HFFc6 (cell line): ENCODE results near the gene CSF1. TPM values are rescaled to one million over a fixed set of nuclear protein-coding genes. Genes with fewer than 3 reads are reported as not detected.

ENCODE experiments used
- DNase-seq: peaks from one replicate; pipeline ENCODE4 v3.0.0-alpha.2; 2018
- H3K27ac Mint-ChIP-seq: 2 replicates; pipeline ENCODE4 v1.8.0; 2020; ENCODE audit warnings: mild to moderate bottlenecking, mixed read lengths
- H3K27me3 Mint-ChIP-seq: 2 replicates; pipeline ENCODE4 v1.8.0; 2021; ENCODE audit warnings: mild to moderate bottlenecking, moderate library complexity, mixed read lengths; ENCODE audit not compliant: insufficient read depth
- H3K36me3 Mint-ChIP-seq: 2 replicates; pipeline ENCODE4 v1.8.0; 2021; ENCODE audit warnings: low read depth, mixed read lengths
- H3K4me1 Mint-ChIP-seq: 2 replicates; pipeline ENCODE4 v1.8.0; 2020; ENCODE audit warnings: low read depth, mixed read lengths
- H3K4me3 Mint-ChIP-seq: 2 replicates; pipeline ENCODE4 v1.8.0; 2020; ENCODE audit warnings: mild to moderate bottlenecking, moderate library complexity, mixed read lengths
- H3K9me3 Mint-ChIP-seq: 2 replicates; pipeline ENCODE4 v1.8.0; 2020; ENCODE audit warnings: mild to moderate bottlenecking, mixed read lengths
- CTCF ChIP-seq: fragments of 200-600 bp; sonication (generic); IDR thresholded peaks from 2 replicates; pipeline ENCODE4 v1.5.0; 2021; ENCODE audit warnings: antibody characterized with exemption, mild to moderate bottlenecking
- total RNA-seq, 6 experiments: library from RNA; stranded (reverse); fragmentation: NEBNext Ultra II Directional; extraction: Animal tissue kit (Norgen Biotek cat#: 25700); gene quantifications; 2 replicates in 1 of 6; 3 replicates in 5 of 6; pipeline ENCODE4 v1.2.3, GENCODE V29; 2021

The CSF1 gene
- total RNA-seq, 6 experiments from 2014 or later = 28.7 to 79.3 (median 72.4) TPM

DNA sequence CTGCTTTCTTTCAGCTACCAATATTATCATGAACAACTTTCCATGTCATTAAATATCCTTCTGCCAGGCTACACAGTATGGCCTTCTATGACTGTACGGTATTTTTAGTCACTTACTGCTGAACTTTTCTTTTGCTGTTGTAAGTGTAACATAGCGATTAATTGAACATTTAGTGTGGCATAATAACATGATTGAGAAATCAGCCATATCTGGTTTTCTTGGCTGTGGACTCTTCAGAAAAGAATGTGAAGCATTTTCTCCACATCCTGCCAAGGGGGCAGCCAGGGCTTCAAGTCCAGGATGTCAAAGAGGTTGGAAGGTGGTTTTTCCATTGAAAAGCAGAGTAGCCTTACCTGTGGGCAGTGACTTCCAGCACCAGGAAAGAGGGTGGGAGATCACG, 65.1 kb downstream of the CSF1 start:
- Mint-ChIP-seq H3K27ac (peak overlapping the region; percentile 84), H3K36me3 (peaks cover 13% of the 10 kb centered on the region), H3K4me1 (peaks cover 65% of the 10 kb centered on the region), H3K9me3 (0 out of 2 replicates have a peak, but pooled peaks cover 3% of the 10 kb centered on the region), H3K4me3 (no peak overlapping the region), H3K27me3 (peaks cover 2% of the 10 kb centered on the region; the same call in 1 of the 2 replicates)
- TF ChIP-seq CTCF = no peak
- peak; percentile 84 for DNase-seq

DNA sequence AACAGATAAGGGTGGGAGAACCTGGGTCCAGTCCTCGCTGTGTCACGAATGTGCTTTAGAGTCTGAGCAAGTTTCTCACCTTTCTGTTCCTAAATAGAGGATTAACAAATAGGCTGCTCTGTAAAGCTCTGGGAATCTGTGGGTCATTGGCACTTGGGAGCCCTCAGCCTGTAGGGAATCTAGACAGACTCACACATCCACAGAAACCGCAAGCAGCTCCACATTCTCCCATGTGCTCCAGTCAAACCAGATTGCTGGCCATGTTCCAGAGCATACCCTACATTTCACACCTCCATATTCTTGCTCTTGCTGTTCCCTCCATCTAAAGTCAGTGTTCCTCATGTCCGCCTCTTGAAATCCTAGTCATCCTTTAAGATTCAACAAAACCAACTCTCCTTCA, 66.1 kb downstream of the CSF1 start:
- H3K4me3 Mint-ChIP-seq = no peak overlapping the region
- TF ChIP-seq CTCF = no peak
- DNase-seq = no peak
- H3K9me3 Mint-ChIP-seq = 0 out of 2 replicates have a peak, but pooled peaks cover 3% of the 10 kb centered on the region
- H3K36me3 Mint-ChIP-seq = peaks cover 13% of the 10 kb centered on the region
- peak overlapping the region; percentile 6 for H3K27ac Mint-ChIP-seq
- peaks cover 71% of the 10 kb centered on the region for H3K4me1 Mint-ChIP-seq
- H3K27me3 Mint-ChIP-seq = peaks cover 2% of the 10 kb centered on the region; the same call in 1 of the 2 replicates

DNA sequence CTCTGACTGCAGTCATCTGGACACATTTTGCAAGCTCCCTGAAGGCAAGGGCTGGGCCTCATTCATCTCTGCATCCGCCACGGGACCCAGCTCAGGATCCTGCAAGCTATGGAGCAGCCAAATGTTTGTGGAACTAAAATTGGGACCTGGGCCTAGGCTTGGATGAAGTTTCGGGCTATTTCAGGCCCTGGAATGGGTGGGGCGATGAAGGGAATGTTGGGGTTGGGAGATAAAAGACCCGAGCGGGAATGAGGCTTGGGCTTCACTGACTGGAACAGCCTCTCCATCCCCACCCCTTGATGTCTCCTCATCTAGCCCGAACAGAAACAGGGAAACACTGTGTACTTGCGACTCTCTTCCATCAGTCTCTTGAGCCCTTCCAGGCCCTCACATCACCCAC, 66.6 kb downstream of the CSF1 start:
- DNase-seq = no peak
- peaks cover 13% of the 10 kb centered on the region for H3K36me3 Mint-ChIP-seq
- TF ChIP-seq CTCF = no peak
- peak overlapping the region; percentile 21; the same call in 1 of the 2 replicates for H3K27ac Mint-ChIP-seq
- H3K9me3 Mint-ChIP-seq = 0 out of 2 replicates have a peak, but pooled peaks cover 3% of the 10 kb centered on the region
- peaks cover 71% of the 10 kb centered on the region for H3K4me1 Mint-ChIP-seq
- no peak overlapping the region for H3K4me3 Mint-ChIP-seq
- H3K27me3 Mint-ChIP-seq = peaks cover 5% of the 10 kb centered on the region

DNA sequence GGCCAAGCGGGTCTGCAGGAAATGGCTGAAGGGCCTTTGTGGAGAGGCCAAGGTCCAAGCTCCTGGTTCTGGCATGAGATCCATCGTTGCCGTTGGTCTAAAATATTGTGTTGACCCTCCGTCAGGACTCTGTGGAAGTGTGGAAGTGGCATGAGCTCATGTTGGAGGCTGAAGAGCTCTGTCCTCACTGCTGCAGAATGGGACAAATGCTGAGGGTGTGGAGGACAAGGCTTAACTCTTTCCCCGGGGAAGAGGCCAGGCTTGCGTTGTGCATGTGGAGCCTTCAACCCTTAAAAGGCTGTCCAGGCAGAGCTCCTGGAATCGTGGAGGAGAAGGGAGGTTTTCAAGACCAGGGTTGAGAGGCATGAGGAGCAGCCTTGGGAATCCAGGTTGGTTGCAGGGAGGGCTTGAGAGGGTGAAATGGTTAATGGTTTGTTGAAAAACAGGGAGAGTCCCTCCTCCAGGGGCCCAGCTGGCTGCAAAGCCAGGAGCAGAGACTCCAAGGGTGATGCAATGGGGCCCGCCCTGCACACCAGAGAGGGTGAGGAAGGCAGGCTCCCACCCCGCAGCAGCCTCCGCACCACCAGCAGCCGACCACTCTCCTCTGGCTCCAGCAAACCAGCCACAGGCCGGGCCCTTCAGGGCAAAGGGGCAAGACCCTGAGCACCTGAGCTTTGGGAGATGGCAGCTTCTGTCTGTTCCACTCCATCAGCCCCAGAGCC, 67.2 kb downstream of the CSF1 start:
- no peak for DNase-seq
- peaks cover 70% of the 10 kb centered on the region for H3K4me1 Mint-ChIP-seq
- H3K36me3 Mint-ChIP-seq = peaks cover 13% of the 10 kb centered on the region
- TF ChIP-seq CTCF = no peak
- peak overlapping the region; percentile 21; the same call in 1 of the 2 replicates for H3K27ac Mint-ChIP-seq
- H3K9me3 Mint-ChIP-seq = 0 out of 2 replicates have a peak, but pooled peaks cover 3% of the 10 kb centered on the region
- peaks cover 5% of the 10 kb centered on the region for H3K27me3 Mint-ChIP-seq
- no peak overlapping the region for H3K4me3 Mint-ChIP-seq

- H3K27ac Mint-ChIP-seq = peak overlapping the region; percentile 82
- H3K36me3 Mint-ChIP-seq = peaks cover 13% of the 10 kb centered on the region
- 0 out of 2 replicates have a peak, but pooled peaks cover 3% of the 10 kb centered on the region for H3K9me3 Mint-ChIP-seq
- H3K27me3 Mint-ChIP-seq = peaks cover 5% of the 10 kb centered on the region
- H3K4me1 Mint-ChIP-seq = peaks cover 71% of the 10 kb centered on the region
- TF ChIP-seq CTCF = no peak
- 0 out of 2 replicates have a peak overlapping the region, but pooled peaks have one; percentile 44 for H3K4me3 Mint-ChIP-seq
- DNase-seq = no peak
These were observed 68.3 kb downstream of the CSF1 start for GRCh38 chr1:109978761-109979488.
